Measurements from ENCODE around the gene CT47A7.
"Not testable (repeated sequence)": the region's sequence is repeated elsewhere in the genome, so short reads cannot be mapped to it uniquely, and the experiment has no call there.

The CT47A7 gene

GRCh38 chrX:120956500-120956899, at the start of gene CT47A7:
Gene CT47A7 (minus strand): TSS chrX:120956600. CDS start chrX:120956345, 255 bp downstream.
- DNase-seq (ENCODE audit: low read depth) = not testable (repeated sequence)

GRCh38 chrX:121000589-121000988, 44.2 kb upstream of the CT47A7 start:
- DNase-seq (ENCODE audit: low read depth) = no peak

- no peak for DNase-seq (ENCODE audit: low read depth)
Measured at GRCh38 chrX:120999413-120999812, 43.0 kb upstream of the CT47A7 start.

- DNase-seq (ENCODE audit: low read depth) = not testable (repeated sequence)
Measured at GRCh38 chrX:120985660-120986059, 29.3 kb upstream of the CT47A7 start, which contains the start of gene CT47A1. Gene CT47A1 (minus strand): TSS chrX:120985760. CDS start chrX:120985529, 231 bp downstream.
